ENCODE measurements around the gene CSH2. TPM values are rescaled to one million over a fixed set of nuclear protein-coding genes. Genes with fewer than 3 reads are reported as not detected.

The CSH2 gene
- total and polyA plus RNA-seq, 9 of the 15 experiments (the other 6 are each of a cell fraction or from before 2014, with no cell fraction given) = not detected

- peak; percentile 84 for TF ChIP-seq EP400 (IDR thresholded peaks at IDR 0.05)
- peak; percentile 94 for TF ChIP-seq GATAD2A (IDR thresholded peaks at IDR 0.05)
- TF ChIP-seq RCOR1 (IDR thresholded peaks at IDR 0.05; ENCODE audit: borderline replicate concordance in 1 of 2, low read depth in 2 of 2, low read length in 2 of 2) = peak; percentile 39 to 86; a peak in 3 of 4 replicates
- peak; percentile 73 for TF ChIP-seq PKNOX1 (IDR thresholded peaks at IDR 0.05)
- peak; percentile 30 to 58; a peak in 2 of 4 replicates for TF ChIP-seq TRIM24 (IDR thresholded peaks at IDR 0.05)
- peak; percentile 92 to 98; a peak in 3 of 4 replicates for TF ChIP-seq MAZ (CRISPR knock-in tag; conservative IDR thresholded peaks at IDR 0.05 in 1 of 2, IDR thresholded peaks at IDR 0.05 in 1 of 2)
- peak; percentile 17; the same call in 1 of the 2 replicates for TF ChIP-seq HNRNPL (IDR thresholded peaks at IDR 0.05; ENCODE audit: low read depth, low read length)
- TF ChIP-seq ATF1 (CRISPR knock-in tag; IDR thresholded peaks at IDR 0.05) = peak; percentile 65
- TF ChIP-seq ATF1 (tag; IDR thresholded peaks at IDR 0.05) = peak; percentile 81
- TF ChIP-seq ZNF41 (CRISPR knock-in tag; conservative IDR thresholded peaks at IDR 0.05) = peak; percentile 68
- TF ChIP-seq MTA2 (IDR thresholded peaks at IDR 0.05; ENCODE audit: low read depth) = peak; percentile 87
- no peak for TF ChIP-seq ZNF436 (CRISPR knock-in tag; IDR thresholded peaks at IDR 0.05)
- peak; percentile 82; the same call in 1 of the 2 replicates for TF ChIP-seq ZKSCAN1 (IDR thresholded peaks at IDR 0.05; ENCODE audit: low read depth, low read length)
- TF ChIP-seq SRSF3 (IDR thresholded peaks at IDR 0.05; ENCODE audit: insufficient read depth, low read length) = no peak
- peak; percentile 81; the same call in 1 of the 2 replicates for TF ChIP-seq SMAD3 (CRISPR knock-in tag; conservative IDR thresholded peaks at IDR 0.05)
- TF ChIP-seq CREB1 (IDR thresholded peaks at IDR 0.05) = peak; percentile 71
- peak; percentile 88 for TF ChIP-seq CREB1 (CRISPR knock-in tag; IDR thresholded peaks at IDR 0.05)
- peak; percentile 51; the same call in 1 of the 2 replicates for TF ChIP-seq CGGBP1 (CRISPR knock-in tag; IDR thresholded peaks at IDR 0.05)
- TF ChIP-seq, protein P1, sequence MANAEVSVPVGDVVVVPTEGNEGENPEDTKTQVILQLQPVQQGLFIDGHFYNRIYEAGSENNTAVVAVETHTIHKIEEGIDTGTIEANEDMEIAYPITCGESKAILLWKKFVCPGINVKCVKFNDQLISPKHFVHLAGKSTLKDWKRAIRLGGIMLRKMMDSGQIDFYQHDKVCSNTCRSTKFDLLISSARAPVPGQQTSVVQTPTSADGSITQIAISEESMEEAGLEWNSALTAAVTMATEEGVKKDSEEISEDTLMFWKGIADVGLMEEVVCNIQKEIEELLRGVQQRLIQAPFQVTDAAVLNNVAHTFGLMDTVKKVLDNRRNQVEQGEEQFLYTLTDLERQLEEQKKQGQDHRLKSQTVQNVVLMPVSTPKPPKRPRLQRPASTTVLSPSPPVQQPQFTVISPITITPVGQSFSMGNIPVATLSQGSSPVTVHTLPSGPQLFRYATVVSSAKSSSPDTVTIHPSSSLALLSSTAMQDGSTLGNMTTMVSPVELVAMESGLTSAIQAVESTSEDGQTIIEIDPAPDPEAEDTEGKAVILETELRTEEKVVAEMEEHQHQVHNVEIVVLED (CRISPR knock-in tag; IDR thresholded peaks at IDR 0.05) = peak; percentile 79
- TF ChIP-seq, protein P2, sequence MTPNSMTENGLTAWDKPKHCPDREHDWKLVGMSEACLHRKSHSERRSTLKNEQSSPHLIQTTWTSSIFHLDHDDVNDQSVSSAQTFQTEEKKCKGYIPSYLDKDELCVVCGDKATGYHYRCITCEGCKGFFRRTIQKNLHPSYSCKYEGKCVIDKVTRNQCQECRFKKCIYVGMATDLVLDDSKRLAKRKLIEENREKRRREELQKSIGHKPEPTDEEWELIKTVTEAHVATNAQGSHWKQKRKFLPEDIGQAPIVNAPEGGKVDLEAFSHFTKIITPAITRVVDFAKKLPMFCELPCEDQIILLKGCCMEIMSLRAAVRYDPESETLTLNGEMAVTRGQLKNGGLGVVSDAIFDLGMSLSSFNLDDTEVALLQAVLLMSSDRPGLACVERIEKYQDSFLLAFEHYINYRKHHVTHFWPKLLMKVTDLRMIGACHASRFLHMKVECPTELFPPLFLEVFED (CRISPR knock-in tag; conservative IDR thresholded peaks at IDR 0.05) = 0 out of 2 replicates have a peak, but pooled peaks have one; percentile 14
- peak; percentile 12 for TF ChIP-seq E2F8 (IDR thresholded peaks at IDR 0.05; ENCODE audit: low read depth, partially characterized antibody)
- TF ChIP-seq CXXC5 (CRISPR knock-in tag; IDR thresholded peaks at IDR 0.05) = peak; percentile 98
Measured at GRCh38 chr17:63842540-63843386, 30.7 kb downstream of the CSH2 start, which contains the start of gene SMARCD2 (continued).

Measured in K562 (cell line).